GM12875 (cell line): Measurements from ENCODE around the gene ATP2A3.

Experiments
- H3K4me3 ChIP-seq: one replicate; pipeline ENCODE4 v1.5.1; 2011; ENCODE audit warnings: low read depth, low read length, control low read depth
- CTCF ChIP-seq: IDR thresholded peaks from 2 replicates; pipeline ENCODE4 v1.5.1; 2011; ENCODE audit warnings: low read depth, mild to moderate bottlenecking, control low read depth, inconsistent platforms, low read length, moderate library complexity, borderline replicate concordance; ENCODE audit not compliant: insufficient read depth

ATP2A3 gene

GRCh38 chr17:3978421-3979289 is 14.4 kb upstream of the ATP2A3 start:
- no peak overlapping the region for H3K4me3 ChIP-seq
- TF ChIP-seq CTCF: no peak

GRCh38 chr17:3977387-3977786 is 13.2 kb upstream of the ATP2A3 start:
- no peak for TF ChIP-seq CTCF

GRCh38 chr17:3976675-3977171 is 12.5 kb upstream of the ATP2A3 start:
- TF ChIP-seq CTCF: no peak
- no peak overlapping the region for H3K4me3 ChIP-seq

More at GRCh38 chr17:3977387-3977786, 13.2 kb upstream of the ATP2A3 start:
- H3K4me3 ChIP-seq: no peak overlapping the region

GRCh38 chr17:3974980-3975379 is 10.7 kb upstream of the ATP2A3 start:
- no peak overlapping the region for H3K4me3 ChIP-seq
- TF ChIP-seq CTCF: no peak

- TF ChIP-seq CTCF: no peak
- no peak overlapping the region for H3K4me3 ChIP-seq
These were observed 10.0 kb upstream of the ATP2A3 start for GRCh38 chr17:3974138-3974687.

- H3K4me3 ChIP-seq: no peak overlapping the region
- no peak for TF ChIP-seq CTCF
These were observed 9.4 kb upstream of the ATP2A3 start for GRCh38 chr17:3973495-3974137.
